ENCODE data around the gene URB1.
"Not testable (repeated sequence)": the region's sequence is repeated elsewhere in the genome, so short reads cannot be mapped to it uniquely, and the experiment has no call there.

Gene URB1

GRCh38 chr21:32392880-32393676 is at the start of gene URB1:
URB1 (minus strand) TSS chr21:32393012; CDS start chr21:32392910, 102 bp downstream.
- DNase-seq (ENCODE audit: extremely low read depth in 1 of 2, low read depth in 1 of 2), result peak; percentile 83 to 89

- DNase-seq (ENCODE audit: extremely low read depth in 1 of 2, low read depth in 1 of 2), result no peak
Measured at GRCh38 chr21:32437729-32438128, 44.9 kb upstream of the URB1 start.

- not testable (repeated sequence) for DNase-seq (ENCODE audit: extremely low read depth in 1 of 2, low read depth in 1 of 2)
Measured at GRCh38 chr21:32432982-32433660, 40.3 kb upstream of the URB1 start.

GRCh38 chr21:32427958-32428623 is 35.3 kb upstream of the URB1 start:
- no peak for DNase-seq (ENCODE audit: extremely low read depth in 1 of 2, low read depth in 1 of 2)

- DNase-seq (ENCODE audit: extremely low read depth in 1 of 2, low read depth in 1 of 2), result no peak
Measured at GRCh38 chr21:32426592-32427051, 33.8 kb upstream of the URB1 start.

GRCh38 chr21:32426066-32426465 is 33.3 kb upstream of the URB1 start:
- DNase-seq (ENCODE audit: extremely low read depth in 1 of 2, low read depth in 1 of 2), result no peak

- DNase-seq (ENCODE audit: extremely low read depth in 1 of 2, low read depth in 1 of 2), result no peak
Measured at GRCh38 chr21:32425628-32426027, 32.8 kb upstream of the URB1 start.

- no peak for DNase-seq (ENCODE audit: extremely low read depth in 1 of 2, low read depth in 1 of 2)
Measured at GRCh38 chr21:32424674-32425073, 31.9 kb upstream of the URB1 start.

- no peak for DNase-seq (ENCODE audit: extremely low read depth in 1 of 2, low read depth in 1 of 2)
Measured at GRCh38 chr21:32424191-32424535, 31.4 kb upstream of the URB1 start.

GRCh38 chr21:32423320-32424190 is 30.7 kb upstream of the URB1 start:
- no peak for DNase-seq (ENCODE audit: extremely low read depth in 1 of 2, low read depth in 1 of 2)

- DNase-seq (ENCODE audit: extremely low read depth in 1 of 2, low read depth in 1 of 2), result no peak
Measured at GRCh38 chr21:32422064-32422463, 29.3 kb upstream of the URB1 start.

- DNase-seq (ENCODE audit: extremely low read depth in 1 of 2, low read depth in 1 of 2), result no peak
Measured at GRCh38 chr21:32418146-32418545, 25.3 kb upstream of the URB1 start.

- DNase-seq (ENCODE audit: extremely low read depth in 1 of 2, low read depth in 1 of 2), result no peak
Measured at GRCh38 chr21:32415451-32416398, 22.9 kb upstream of the URB1 start.

GRCh38 chr21:32414579-32415358 is 22.0 kb upstream of the URB1 start:
- DNase-seq (ENCODE audit: extremely low read depth in 1 of 2, low read depth in 1 of 2), result no peak

GRCh38 chr21:32413697-32414578 is 21.1 kb upstream of the URB1 start:
- DNase-seq (ENCODE audit: extremely low read depth in 1 of 2, low read depth in 1 of 2), result no peak

- DNase-seq (ENCODE audit: extremely low read depth in 1 of 2, low read depth in 1 of 2), result no peak
Measured at GRCh38 chr21:32413015-32413504, 20.2 kb upstream of the URB1 start.

GRCh38 chr21:32412162-32413014 is 19.6 kb upstream of the URB1 start, which contains the start of gene EVA1C:
EVA1C (plus strand) TSS chr21:32412706; CDS start chr21:32412854, 148 bp downstream.
- peak; percentile 49 to 52 for DNase-seq (ENCODE audit: extremely low read depth in 1 of 2, low read depth in 1 of 2)
